ENCODE measurements around the gene SRSF2.

SRSF2 gene

DNA sequence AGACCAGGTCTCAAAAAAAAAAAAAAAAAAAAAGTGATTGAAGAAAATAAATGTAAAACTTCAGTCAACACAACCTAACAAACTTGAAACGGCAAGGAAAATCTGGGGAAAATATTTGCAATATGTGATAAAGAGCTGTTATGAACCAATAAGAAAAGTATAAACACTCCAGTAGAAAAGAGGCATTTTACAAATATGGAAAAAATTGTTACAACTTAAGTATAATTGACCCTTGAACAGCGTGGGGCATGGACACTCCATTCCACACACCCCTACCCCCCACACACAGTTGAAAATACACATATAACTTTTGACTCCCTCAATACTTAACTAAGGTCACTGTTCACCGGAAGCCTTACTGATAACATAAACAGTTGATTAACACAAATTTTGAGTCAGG, 21.4 kb upstream of the SRSF2 start:
- no peak for FAIRE-seq

DNA sequence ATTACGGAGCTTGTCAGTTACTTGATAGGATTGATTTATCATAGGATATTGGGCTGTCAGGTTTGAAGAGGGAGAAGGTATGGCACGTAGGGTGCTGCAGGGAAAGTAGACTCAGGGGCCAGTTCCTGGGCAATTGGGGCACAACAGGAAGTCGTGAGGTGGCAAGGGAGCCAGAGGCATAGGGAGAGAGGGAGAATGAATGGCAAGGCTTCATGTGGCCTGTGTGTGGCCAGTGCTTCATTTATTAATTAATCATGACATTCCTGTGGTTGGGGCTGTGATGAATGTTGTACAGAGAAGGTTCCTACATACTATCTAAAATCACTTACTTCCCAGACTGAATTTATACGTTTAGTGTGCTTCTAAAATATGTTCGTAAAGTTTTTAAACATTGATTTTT, 20.1 kb upstream of the SRSF2 start:
- TF ChIP-seq, protein P1, sequence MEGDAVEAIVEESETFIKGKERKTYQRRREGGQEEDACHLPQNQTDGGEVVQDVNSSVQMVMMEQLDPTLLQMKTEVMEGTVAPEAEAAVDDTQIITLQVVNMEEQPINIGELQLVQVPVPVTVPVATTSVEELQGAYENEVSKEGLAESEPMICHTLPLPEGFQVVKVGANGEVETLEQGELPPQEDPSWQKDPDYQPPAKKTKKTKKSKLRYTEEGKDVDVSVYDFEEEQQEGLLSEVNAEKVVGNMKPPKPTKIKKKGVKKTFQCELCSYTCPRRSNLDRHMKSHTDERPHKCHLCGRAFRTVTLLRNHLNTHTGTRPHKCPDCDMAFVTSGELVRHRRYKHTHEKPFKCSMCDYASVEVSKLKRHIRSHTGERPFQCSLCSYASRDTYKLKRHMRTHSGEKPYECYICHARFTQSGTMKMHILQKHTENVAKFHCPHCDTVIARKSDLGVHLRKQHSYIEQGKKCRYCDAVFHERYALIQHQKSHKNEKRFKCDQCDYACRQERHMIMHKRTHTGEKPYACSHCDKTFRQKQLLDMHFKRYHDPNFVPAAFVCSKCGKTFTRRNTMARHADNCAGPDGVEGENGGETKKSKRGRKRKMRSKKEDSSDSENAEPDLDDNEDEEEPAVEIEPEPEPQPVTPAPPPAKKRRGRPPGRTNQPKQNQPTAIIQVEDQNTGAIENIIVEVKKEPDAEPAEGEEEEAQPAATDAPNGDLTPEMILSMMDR (IDR thresholded peaks at IDR 0.05; ENCODE audit: insufficient read depth, missing control alignments), result no peak
- no peak for DNase-seq (ENCODE audit: insufficient read length, low spot score)
- FAIRE-seq, result no peak

More for the DNA sequence above, 21.4 kb upstream of the SRSF2 start:
- no peak for DNase-seq (ENCODE audit: insufficient read length, low spot score)
- TF ChIP-seq, protein P1 (IDR thresholded peaks at IDR 0.05; ENCODE audit: insufficient read depth, missing control alignments), result no peak

DNA sequence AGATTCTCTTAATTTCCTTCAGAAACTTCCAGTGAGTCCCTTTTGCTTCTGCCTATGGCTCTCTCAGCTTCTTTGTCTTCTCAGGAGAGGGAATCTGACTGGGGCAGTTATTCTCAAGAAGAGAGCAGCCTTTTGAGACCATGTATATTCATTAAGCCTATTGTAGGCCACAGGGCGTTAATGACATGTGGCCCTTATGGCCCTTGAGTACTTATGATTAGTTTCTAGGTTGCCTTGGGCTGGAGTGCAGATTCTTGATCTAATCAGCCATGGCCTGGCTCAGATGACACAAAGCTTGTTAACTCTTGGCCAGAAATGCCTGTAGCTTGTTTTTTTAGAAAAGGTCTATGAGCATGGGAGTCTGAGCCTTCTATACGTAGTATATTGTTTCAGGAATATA, 18.2 kb upstream of the SRSF2 start:
- FAIRE-seq, result no peak
- TF ChIP-seq, protein P1 (IDR thresholded peaks at IDR 0.05; ENCODE audit: insufficient read depth, missing control alignments), result no peak
- no peak for DNase-seq (ENCODE audit: insufficient read length, low spot score)

DNA sequence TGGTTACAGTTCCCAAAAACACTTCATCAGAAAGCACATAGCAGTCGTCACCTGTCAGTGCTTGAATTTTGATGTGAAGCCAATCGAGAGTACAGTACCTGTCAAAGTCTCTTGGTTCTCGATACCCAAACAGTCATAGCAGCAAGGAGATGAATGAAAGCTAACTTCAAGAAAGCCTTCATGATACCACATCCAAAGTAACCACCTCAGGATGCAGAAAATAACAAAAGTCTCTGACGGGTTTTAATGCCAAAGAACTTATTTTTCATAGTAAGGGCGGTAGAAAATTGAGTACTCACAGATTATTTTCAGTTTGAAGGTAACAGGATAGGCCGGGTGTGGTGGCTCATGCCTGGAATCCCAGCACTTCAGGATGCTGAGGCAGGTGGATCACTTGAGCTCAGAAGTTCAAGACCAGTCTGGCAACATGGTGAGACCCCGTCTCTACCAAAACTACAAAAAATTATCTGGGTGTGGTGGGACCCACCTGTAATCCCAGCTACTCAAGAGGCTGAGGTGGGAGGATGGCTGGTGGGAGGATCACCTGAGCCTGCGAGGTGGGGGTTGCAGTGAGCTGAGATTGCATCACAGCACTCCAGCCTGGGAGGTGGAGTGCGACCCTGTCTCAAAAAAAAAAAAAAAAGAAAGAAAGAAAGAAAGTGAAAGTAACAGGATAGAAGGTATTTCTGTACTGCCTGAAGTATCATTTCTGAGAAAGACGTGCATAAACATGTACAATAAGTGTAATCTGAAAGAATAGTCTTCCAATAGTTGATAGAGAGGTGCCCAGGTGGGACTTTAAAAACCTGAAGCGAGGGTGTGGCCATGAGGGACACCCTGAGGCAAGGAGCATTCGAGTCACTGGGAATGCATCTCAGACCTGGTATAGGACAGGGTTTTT, 16.2 kb upstream of the SRSF2 start:
- no peak for FAIRE-seq
- TF ChIP-seq, protein P1 (IDR thresholded peaks at IDR 0.05; ENCODE audit: insufficient read depth, missing control alignments), result no peak

DNA sequence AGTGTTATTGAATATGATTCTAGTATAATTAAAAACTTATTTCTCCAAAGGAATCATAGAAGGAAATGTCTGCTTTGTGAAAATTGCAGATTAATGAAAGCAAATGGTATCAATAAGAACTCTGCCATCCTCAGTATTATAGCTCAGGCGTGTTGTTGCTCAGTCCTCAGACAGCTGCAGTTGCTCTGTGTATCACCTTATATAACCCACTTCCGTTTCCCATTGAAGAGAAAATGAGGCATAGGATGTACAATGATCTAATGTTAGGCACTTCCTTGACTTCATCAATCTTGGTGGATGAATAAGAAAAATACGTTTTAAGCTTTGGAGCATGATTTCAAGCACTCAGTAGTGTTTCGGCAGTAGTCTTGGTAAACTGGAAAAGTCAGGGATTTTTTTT, 14.9 kb upstream of the SRSF2 start:
- DNase-seq (ENCODE audit: insufficient read length, low spot score) (no peak), FAIRE-seq (no peak)
- TF ChIP-seq, protein P1 (IDR thresholded peaks at IDR 0.05; ENCODE audit: insufficient read depth, missing control alignments), result no peak

More for the DNA sequence above, 16.2 kb upstream of the SRSF2 start:
- no peak for DNase-seq (ENCODE audit: insufficient read length, low spot score)

DNA sequence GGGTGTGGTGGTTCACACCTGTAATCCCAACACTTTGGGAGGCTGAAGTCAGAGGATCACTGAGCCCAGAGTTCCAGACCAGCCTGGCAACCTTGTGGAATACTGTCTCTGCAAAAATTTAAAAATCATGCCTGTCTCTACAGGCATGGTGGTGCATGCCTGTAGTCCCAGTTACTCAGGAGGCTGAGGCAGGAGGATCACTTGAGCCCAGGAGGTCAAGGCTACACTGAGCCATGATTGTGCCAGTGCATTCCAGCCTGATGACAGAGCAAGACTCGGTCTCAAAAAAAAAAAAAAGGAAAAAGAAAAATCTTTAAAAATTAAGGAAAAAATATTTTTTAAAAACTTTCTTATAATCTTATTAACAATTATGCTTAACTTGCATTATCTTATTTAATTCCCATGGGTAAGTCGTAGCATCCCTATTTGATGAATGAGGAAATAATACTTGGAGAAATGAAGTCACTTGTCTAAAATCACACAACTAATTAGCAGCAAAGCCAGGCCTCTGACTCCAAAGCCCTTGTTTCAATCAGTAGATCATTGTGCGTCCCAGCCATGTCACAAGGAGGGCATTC, 14.4 kb upstream of the SRSF2 start:
- TF ChIP-seq, protein P1 (IDR thresholded peaks at IDR 0.05; ENCODE audit: insufficient read depth, missing control alignments), result no peak
- no peak for DNase-seq (ENCODE audit: insufficient read length, low spot score)
- FAIRE-seq, result no peak

DNA sequence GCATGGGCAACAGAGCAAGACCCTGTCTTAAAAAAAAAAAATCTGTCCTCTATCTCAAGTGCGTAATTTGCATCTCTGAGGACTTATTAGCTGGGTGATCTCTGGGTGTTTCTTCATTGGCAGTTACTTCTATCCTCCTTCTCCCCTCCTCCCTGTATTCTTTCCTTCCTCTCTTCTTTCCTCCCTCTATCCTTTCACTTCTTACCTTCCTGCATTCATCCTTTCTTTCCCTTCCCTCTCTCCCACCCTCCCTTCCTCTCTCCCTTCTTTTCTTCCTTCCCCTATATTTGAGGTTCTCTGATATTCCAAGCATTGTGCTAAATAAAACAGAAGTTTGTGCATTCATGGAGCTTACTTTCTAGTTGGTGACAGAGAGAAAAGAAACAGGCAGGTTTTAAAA, 11.5 kb upstream of the SRSF2 start:
- no peak for DNase-seq (ENCODE audit: insufficient read length, low spot score)
- TF ChIP-seq, protein P1 (IDR thresholded peaks at IDR 0.05; ENCODE audit: insufficient read depth, missing control alignments), result no peak
- no peak for FAIRE-seq
